Urinary bladder (tissue), 4 donors: ENCODE measurements around the gene ARSB. TPM values are rescaled to one million over a fixed set of nuclear protein-coding genes. Genes with fewer than 3 reads are reported as not detected.

Source experiments
- DNase-seq: peaks from one replicate; pipeline ENCODE4 v3.0.0-alpha.2; 2015; ENCODE audit errors: extremely low spot score
- H3K27ac ChIP-seq: one replicate; pipeline ENCODE4 v1.5.1; 2013; ENCODE audit warnings: low read depth, mild to moderate bottlenecking, moderate library complexity
- H3K36me3 ChIP-seq: one replicate; pipeline ENCODE4 v1.6.1; 2013; ENCODE audit warnings: mild to moderate bottlenecking, moderate library complexity; ENCODE audit not compliant: insufficient read depth
- H3K4me1 ChIP-seq: one replicate; pipeline ENCODE4 v1.6.1; 2013; ENCODE audit warnings: mild to moderate bottlenecking, moderate library complexity; ENCODE audit not compliant: insufficient read depth
- H3K4me3 ChIP-seq: one replicate; pipeline ENCODE4 v1.5.1; 2013; ENCODE audit warnings: low read depth, low read length
- WGBS: extraction: QIAGEN DNeasy Blood & Tissue Kit; methylation state at CpG from one replicate; pipeline ENCODE4 v1.1.7; 2013; 5-methylcytosine and 5-hydroxymethylcytosine counted together
- polyA plus RNA-seq: library from polyadenylated mRNA; stranded (reverse); fragments of 200-250 nt; gene quantifications from one replicate; pipeline ENCODE4 v1.2.3, GENCODE V29; 2013
- total RNA-seq: library from RNA; depleted of rRNA; stranded (reverse); fragments of >200 nt; gene quantifications from one replicate; pipeline ENCODE4 v1.2.3, GENCODE V29; 2014
- donor health status: healthy with polysubstance abuse.
- donor health status: healthy.

ARSB gene
- total and polyA plus RNA-seq, 2 donors = 7.6 to 27.0 TPM

- H3K27ac ChIP-seq = no peak overlapping the region
- H3K4me1 ChIP-seq = no peaks in the 10 kb centered on the region
- no peak overlapping the region for H3K4me3 ChIP-seq
- no peak for DNase-seq
- H3K36me3 ChIP-seq = no peaks in the 10 kb centered on the region
- 84% methylated on average over 2 of the region's 2 CpGs for WGBS
Observed at GRCh38 chr5:78803941-78804340, 181.2 kb downstream of the ARSB start.

- DNase-seq = no peak
- Histone ChIP-seq H3K4me3 (no peak overlapping the region), H3K27ac (no peak overlapping the region), H3K36me3 (no peaks in the 10 kb centered on the region), H3K4me1 (no peaks in the 10 kb centered on the region)
- WGBS = 36% methylated on average over 6 of the region's 6 CpGs
Observed at GRCh38 chr5:78803353-78803752, 181.8 kb downstream of the ARSB start.

- WGBS = 94% methylated on average over 8 of the region's 8 CpGs
- H3K27ac ChIP-seq = no peak overlapping the region
- H3K4me1 ChIP-seq = no peaks in the 10 kb centered on the region
- no peaks in the 10 kb centered on the region for H3K36me3 ChIP-seq
- no peak for DNase-seq
- H3K4me3 ChIP-seq = no peak overlapping the region
Observed at GRCh38 chr5:78801413-78801812, 183.7 kb downstream of the ARSB start.

DNA sequence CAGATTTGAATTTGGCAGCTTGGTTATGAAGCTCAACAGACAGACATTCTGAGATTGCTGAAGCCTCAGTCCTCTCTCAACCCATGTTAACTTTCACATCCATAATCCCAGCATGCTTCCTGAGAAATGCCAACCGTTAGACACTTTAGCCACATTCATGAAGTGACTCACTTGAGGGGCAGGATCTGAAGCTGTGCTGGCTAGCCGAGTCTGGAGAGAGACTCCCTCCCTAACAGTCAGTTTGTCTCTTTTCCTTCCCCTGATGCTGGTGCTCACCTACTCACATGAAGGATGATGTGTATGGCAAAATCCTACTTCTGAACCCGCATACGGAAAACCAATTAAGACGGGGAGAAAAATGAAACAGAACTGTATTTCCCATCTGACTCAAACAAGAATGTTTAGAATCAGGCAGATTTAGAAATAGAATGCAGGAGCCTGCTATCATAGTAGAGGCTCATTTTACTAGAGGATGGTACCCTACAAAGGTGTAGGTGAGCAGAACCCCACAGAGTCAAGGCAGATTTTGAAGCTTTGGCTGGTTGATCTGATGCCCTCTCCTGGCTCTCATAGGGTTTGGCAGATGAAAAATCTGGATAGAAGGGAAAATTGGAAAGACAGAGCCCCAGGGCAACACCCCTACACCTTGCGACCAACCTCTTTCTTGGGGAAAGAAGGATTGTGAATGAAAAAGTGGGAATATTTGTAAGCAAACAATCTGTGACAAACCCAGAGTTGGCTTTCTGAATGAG is 185.7 kb downstream of the ARSB start:
- H3K4me3 ChIP-seq = no peak overlapping the region
- 80% methylated on average over 6 of the region's 6 CpGs for WGBS
- no peak for DNase-seq
- no peaks in the 10 kb centered on the region for H3K4me1 ChIP-seq
- no peak overlapping the region for H3K27ac ChIP-seq
- H3K36me3 ChIP-seq = no peaks in the 10 kb centered on the region

DNA sequence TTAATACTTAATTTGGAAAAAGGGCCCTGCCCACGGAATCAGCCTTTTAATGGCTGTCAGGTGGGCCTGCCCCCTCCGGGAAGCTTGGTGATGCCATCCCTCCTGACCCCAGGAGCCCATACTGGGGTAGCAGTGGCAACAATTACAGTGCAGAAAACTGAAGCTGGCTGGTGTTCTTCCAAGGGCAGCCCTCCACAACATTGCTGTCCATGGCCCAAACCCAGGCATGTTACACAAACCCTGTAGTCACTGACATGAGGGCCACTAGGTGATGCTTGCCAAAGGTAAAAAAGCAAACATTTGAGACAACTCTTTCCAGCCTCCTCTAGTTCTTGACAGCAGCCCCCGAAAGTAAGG is 186.5 kb downstream of the ARSB start:
- WGBS = 69% methylated on average over 3 of the region's 3 CpGs
- no peaks in the 10 kb centered on the region for H3K4me1 ChIP-seq
- DNase-seq = no peak
- no peak overlapping the region for H3K4me3 ChIP-seq
- peak overlapping the region; percentile 16 for H3K27ac ChIP-seq
- H3K36me3 ChIP-seq = no peaks in the 10 kb centered on the region

- DNase-seq = no peak
- 55% methylated on average over 8 of the region's 8 CpGs for WGBS
- Histone ChIP-seq H3K27ac (no peak overlapping the region), H3K4me1 (no peaks in the 10 kb centered on the region), H3K36me3 (no peaks in the 10 kb centered on the region), H3K4me3 (no peak overlapping the region)
Observed at GRCh38 chr5:78797936-78798672, 187.0 kb downstream of the ARSB start.

DNA sequence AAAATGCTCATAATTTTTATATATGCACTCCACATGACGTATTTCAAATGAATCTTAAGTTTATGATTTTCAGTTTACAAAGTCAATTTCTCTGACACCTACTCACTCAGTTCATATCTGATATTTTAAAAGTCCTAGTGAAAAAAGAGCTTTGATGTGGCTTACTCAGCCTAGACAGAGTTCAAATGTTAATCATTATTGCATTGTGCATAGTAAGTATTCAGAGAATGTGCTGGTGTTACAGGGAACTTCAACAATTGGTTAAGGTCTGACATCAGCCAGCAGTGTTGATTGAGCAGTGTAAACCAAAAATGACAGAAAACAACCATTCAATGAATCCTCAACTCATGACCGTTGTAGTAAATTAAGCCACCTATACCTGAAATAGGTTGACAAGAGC is 189.4 kb downstream of the ARSB start:
- Histone ChIP-seq H3K4me3 (no peak overlapping the region), H3K36me3 (no peaks in the 10 kb centered on the region), H3K4me1 (no peaks in the 10 kb centered on the region), H3K27ac (no peak overlapping the region)
- DNase-seq = no peak
- WGBS = 91% methylated on average over 2 of the region's 2 CpGs

- Histone ChIP-seq H3K4me1 (no peaks in the 10 kb centered on the region), H3K36me3 (no peaks in the 10 kb centered on the region), H3K27ac (no peak overlapping the region), H3K4me3 (no peak overlapping the region)
- WGBS = 97% methylated on average over 1 of the region's 1 CpG
- no peak for DNase-seq
Observed at GRCh38 chr5:78794693-78795215, 190.4 kb downstream of the ARSB start.

DNA sequence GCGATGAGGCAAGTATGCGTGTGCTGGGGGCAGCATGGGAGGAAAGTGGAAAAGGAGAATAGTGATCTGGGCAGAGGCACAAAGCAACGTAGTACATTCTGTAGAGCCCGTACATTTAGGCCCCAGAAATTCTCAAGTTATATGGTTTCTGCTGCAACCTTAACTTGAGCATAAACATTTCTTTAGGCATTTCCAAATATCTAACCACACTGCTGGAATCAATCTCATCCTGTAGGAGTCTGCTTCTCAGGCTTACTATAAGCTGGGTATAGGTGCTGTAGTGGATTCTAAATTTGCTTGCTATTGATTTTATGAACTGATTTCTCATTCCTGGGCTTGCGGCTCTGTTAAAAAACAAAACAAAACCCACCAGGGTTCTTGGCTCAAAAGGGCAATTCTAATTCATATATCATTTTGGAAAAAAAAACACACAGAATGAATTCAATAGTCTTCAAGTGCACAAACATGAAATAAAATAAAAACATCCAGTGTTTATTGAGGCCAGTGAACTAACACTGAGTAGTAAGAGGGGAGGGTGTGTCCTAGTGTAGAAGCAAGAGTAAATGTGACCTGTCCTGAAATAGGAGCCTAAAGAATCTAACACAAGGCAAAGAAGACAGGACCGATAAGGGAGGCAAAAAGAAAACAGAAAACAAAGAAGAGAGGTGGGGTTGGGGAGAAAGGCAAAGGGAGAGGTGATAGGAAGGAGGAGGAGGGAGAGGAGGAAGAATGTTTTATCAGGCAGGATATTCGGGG is 191.0 kb downstream of the ARSB start:
- no peak for DNase-seq
- no peaks in the 10 kb centered on the region for H3K4me1 ChIP-seq
- no peak overlapping the region for H3K27ac ChIP-seq
- H3K36me3 ChIP-seq = no peaks in the 10 kb centered on the region
- H3K4me3 ChIP-seq = no peak overlapping the region
- WGBS = 85% methylated on average over 7 of the region's 7 CpGs

- Histone ChIP-seq H3K4me1 (no peaks in the 10 kb centered on the region), H3K36me3 (no peaks in the 10 kb centered on the region), H3K4me3 (no peak overlapping the region), H3K27ac (no peak overlapping the region)
- no peak for DNase-seq
- 88% methylated on average over 10 of the region's 10 CpGs for WGBS
Observed at GRCh38 chr5:78792345-78793055, 192.6 kb downstream of the ARSB start.

- no peak for DNase-seq
- Histone ChIP-seq H3K4me1 (no peaks in the 10 kb centered on the region), H3K27ac (no peak overlapping the region), H3K4me3 (no peak overlapping the region), H3K36me3 (no peaks in the 10 kb centered on the region)
- WGBS = 84% methylated on average over 11 of the region's 11 CpGs
Observed at GRCh38 chr5:78791501-78792100, 193.5 kb downstream of the ARSB start.

DNA sequence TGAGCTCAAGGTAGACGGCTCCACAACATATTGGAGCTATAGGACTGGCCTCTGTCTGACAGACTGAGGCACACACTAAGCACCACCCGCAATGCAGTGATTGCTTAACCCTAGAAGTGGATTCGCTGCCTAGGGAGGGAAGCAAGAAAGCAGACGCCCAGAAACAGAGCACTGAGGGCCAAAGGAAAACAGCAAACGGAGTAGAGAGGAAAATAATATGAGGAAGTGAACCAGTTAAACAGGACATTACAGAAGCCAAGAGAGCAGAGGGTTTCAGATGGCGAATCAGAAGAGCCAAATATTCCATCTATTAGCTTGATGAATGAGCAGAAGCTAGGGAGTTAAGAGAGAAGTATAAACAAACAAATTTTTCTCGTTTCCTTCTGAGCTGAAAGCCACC is 197.3 kb downstream of the ARSB start:
- H3K4me3 ChIP-seq = no peak overlapping the region
- 50% methylated on average over 7 of the region's 7 CpGs for WGBS
- H3K4me1 ChIP-seq = no peaks in the 10 kb centered on the region
- no peak for DNase-seq
- H3K27ac ChIP-seq = no peak overlapping the region
- H3K36me3 ChIP-seq = no peaks in the 10 kb centered on the region

- WGBS = 88% methylated on average over 1 of the region's 1 CpG
- Histone ChIP-seq H3K27ac (no peak overlapping the region), H3K4me1 (no peaks in the 10 kb centered on the region), H3K4me3 (no peak overlapping the region), H3K36me3 (no peaks in the 10 kb centered on the region)
- no peak for DNase-seq
Observed at GRCh38 chr5:78785454-78785853, 199.7 kb downstream of the ARSB start.
